Testis (tissue), 2 donors: ENCODE results near the gene APBA1.

ENCODE experiments used
- POLR2A ChIP-seq: fragments of 450-650 bp; IDR thresholded peaks from one replicate; pipeline ENCODE4 v1.6.1; 2017; ENCODE audit warnings: antibody characterized with exemption, mild to moderate bottlenecking, moderate library complexity
- TF ChIP-seq, protein P1 (sequence below), 3 experiments: fragments of 450-650 bp in 2 of 3; fragments of 200-600 bp in 1 of 3; sonication (generic) in 1 of 3; IDR thresholded peaks; one replicate each; pipeline ENCODE4 v1.5.1; 2016 to 2019; ENCODE audit warnings: antibody characterized with exemption in 3 of 3, mild to moderate bottlenecking in 2 of 3, moderate library complexity in 1 of 3

DNA sequence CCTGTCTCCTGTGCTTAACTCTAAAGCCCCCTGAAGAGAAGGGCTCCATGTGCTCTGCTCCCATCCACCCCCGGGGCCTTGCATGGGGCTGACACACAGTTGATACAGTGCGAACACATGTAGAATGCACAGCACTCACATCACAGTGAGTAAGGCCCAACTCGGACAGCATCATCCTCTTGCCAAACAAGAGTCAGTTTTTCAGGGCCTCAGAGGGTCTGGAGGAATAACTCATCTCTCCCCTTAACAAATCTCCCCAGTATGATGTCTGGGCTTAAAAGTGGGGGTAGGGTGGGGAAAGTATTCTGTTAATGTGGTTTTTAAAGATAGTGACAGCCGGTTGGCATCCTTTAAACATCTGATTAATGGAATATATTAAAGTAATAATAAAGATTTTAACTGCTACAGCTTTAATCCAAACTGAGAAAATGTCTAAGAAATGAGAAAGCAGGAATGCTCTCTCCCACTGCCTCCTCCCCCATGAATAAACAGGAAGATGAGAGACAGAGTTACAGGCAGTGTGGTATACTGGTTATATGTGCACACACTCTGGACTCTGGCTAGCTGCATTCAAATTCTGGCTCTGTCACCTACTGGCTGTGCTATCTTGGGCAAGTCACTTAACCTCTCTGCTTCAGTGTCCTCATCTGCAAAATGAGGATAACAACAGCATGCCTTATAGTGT lies 22.5 kb downstream of the APBA1 start:
- TF ChIP-seq POLR2A = no peak
- TF ChIP-seq, protein P1, sequence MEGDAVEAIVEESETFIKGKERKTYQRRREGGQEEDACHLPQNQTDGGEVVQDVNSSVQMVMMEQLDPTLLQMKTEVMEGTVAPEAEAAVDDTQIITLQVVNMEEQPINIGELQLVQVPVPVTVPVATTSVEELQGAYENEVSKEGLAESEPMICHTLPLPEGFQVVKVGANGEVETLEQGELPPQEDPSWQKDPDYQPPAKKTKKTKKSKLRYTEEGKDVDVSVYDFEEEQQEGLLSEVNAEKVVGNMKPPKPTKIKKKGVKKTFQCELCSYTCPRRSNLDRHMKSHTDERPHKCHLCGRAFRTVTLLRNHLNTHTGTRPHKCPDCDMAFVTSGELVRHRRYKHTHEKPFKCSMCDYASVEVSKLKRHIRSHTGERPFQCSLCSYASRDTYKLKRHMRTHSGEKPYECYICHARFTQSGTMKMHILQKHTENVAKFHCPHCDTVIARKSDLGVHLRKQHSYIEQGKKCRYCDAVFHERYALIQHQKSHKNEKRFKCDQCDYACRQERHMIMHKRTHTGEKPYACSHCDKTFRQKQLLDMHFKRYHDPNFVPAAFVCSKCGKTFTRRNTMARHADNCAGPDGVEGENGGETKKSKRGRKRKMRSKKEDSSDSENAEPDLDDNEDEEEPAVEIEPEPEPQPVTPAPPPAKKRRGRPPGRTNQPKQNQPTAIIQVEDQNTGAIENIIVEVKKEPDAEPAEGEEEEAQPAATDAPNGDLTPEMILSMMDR (IDR thresholded peaks at IDR 0.05) = no peak
